GM12878 (cell line): Measurements from ENCODE around the gene KDSR.

Source experiments
- BHLHE40 ChIP-seq, 2 experiments: fragments of 450-650 bp in 1 of 2; IDR thresholded peaks; 2 replicates each; pipeline ENCODE4 v1.6.1; 2011 to 2017; ENCODE audit warnings: low read depth in 2 of 2, borderline replicate concordance in 1 of 2, improper control_type of control experiment in 1 of 2, low read length in 1 of 2, mild to moderate bottlenecking in 1 of 2
- CHD2 ChIP-seq: IDR thresholded peaks from 2 replicates; pipeline ENCODE4 v1.6.1; 2011; ENCODE audit warnings: low read depth, low read length, improper control_type of control experiment, borderline replicate concordance
- CTCF ChIP-seq, 3 experiments: IDR thresholded peaks in 2 of 3; conservative IDR thresholded peaks in 1 of 3; 2 replicates each; pipeline ENCODE4 v1.5.1; 2011; ENCODE audit warnings: low read depth in 3 of 3, low read length in 3 of 3, mild to moderate bottlenecking in 3 of 3, control low read depth in 2 of 3, moderate library complexity in 2 of 3, inconsistent platforms in 1 of 3, mixed read lengths in 1 of 3; ENCODE audit not compliant: control insufficient read depth in 2 of 3, insufficient read depth in 1 of 3; ENCODE audit errors: extremely low read depth in 1 of 3
- HDGF ChIP-seq: fragments of 450-650 bp; IDR thresholded peaks from 2 replicates; pipeline ENCODE4 v1.6.1; 2016; ENCODE audit warnings: antibody characterized with exemption
- POLR2AphosphoS5 ChIP-seq: IDR thresholded peaks from 2 replicates; pipeline ENCODE4 v1.6.1; 2011; ENCODE audit warnings: mild to moderate bottlenecking, low read length, inconsistent platforms
- RAD21 ChIP-seq: IDR thresholded peaks from 2 replicates; pipeline ENCODE4 v1.6.1; 2011; ENCODE audit warnings: mild to moderate bottlenecking, low read depth, low read length, moderate library complexity; ENCODE audit not compliant: insufficient read depth
- RCOR1 ChIP-seq: conservative IDR thresholded peaks from 2 replicates; pipeline ENCODE4 v1.6.1; 2012; ENCODE audit warnings: low read depth, low read length, improper control_type of control experiment
- SIN3A ChIP-seq: IDR thresholded peaks from 2 replicates; pipeline ENCODE4 v1.6.1; 2012; ENCODE audit warnings: low read depth, low read length, improper control_type of control experiment
- SUZ12 ChIP-seq: fragments of 200-600 bp; sonication (generic); IDR thresholded peaks from one replicate; pipeline ENCODE4 v1.6.1; 2018; ENCODE audit warnings: antibody characterized with exemption, mild to moderate bottlenecking; ENCODE audit not compliant: unreplicated experiment
- YY1 ChIP-seq: IDR thresholded peaks from 2 replicates; pipeline ENCODE4 v1.6.1; 2011; ENCODE audit warnings: low read depth, mild to moderate bottlenecking, low read length
- ZNF274 ChIP-seq: IDR thresholded peaks from one replicate; pipeline ENCODE4 v1.8.0; 2011; ENCODE audit not compliant: insufficient read length, insufficient read depth

GRCh38 chr18:63379639-63379962 is 12.6 kb upstream of the KDSR start:
- no peak for TF ChIP-seq POLR2AphosphoS5
- no peak for TF ChIP-seq RAD21
- no peak for TF ChIP-seq CTCF (IDR thresholded peaks at IDR 0.05 in 2 of 3, conservative IDR thresholded peaks at IDR 0.05 in 1 of 3; ENCODE audit: control insufficient read depth in 2 of 3, extremely low read depth in 1 of 3, insufficient read depth in 1 of 3, low read depth in 3 of 3, low read length in 3 of 3)
- no peak for TF ChIP-seq YY1
- no peak for TF ChIP-seq BHLHE40 (IDR thresholded peaks at IDR 0.05; ENCODE audit: borderline replicate concordance in 1 of 2, low read depth in 2 of 2, low read length in 1 of 2)
- TF ChIP-seq SIN3A = no peak
- no peak for TF ChIP-seq CHD2
- no peak for TF ChIP-seq ZNF274
- no peak for TF ChIP-seq RCOR1
- TF ChIP-seq SUZ12 = no peak
- TF ChIP-seq HDGF = no peak
